Epidermal melanocyte (primary cell): ENCODE data around the gene CLEC16A.
A peak's percentile ranks its signal among the peaks of the same experiment; 100 is the strongest.

Experiments
- DNase-seq: peaks from one replicate; pipeline ENCODE4 v3.0.0; 2011; ENCODE audit warnings: low spot score; ENCODE audit not compliant: insufficient read length

Gene CLEC16A

GRCh38 chr16:11078812-11079459 is 134.6 kb downstream of the CLEC16A start:
- peak; percentile 83 for DNase-seq

- peak; percentile 32 for DNase-seq
Observed at GRCh38 chr16:11079652-11080187, 135.4 kb downstream of the CLEC16A start.

DNA sequence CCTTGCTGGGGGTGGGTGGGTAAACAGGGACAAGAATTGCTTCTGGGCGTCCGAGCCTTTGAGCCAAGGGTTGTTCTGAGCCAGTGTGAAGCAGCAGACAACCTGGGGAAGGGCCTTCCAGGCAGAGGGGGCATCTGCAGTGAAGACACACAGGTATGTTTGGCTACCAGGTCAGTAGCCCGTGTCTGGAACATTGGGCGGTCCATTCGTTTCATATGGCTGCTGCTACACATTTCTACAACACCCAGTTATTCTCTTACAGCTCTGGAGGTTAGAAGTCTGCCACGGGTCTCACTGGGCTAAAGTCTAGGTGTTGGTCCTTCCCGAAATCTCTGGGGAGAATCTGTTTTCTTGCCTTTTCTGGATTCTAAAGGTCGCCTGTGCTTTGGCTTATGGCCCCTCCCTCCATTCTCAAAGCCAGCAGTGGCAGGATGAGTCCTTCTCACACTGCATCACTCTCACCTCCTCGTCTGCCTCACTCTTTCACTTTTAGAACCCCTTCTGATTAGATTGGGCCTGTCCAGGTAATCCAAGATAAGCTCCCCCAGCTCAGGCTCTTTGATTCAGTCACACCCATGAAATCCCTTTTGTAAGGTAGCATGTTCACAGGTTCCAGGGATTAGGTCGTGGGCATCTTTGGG is 136.1 kb downstream of the CLEC16A start:
- no peak for DNase-seq

DNA sequence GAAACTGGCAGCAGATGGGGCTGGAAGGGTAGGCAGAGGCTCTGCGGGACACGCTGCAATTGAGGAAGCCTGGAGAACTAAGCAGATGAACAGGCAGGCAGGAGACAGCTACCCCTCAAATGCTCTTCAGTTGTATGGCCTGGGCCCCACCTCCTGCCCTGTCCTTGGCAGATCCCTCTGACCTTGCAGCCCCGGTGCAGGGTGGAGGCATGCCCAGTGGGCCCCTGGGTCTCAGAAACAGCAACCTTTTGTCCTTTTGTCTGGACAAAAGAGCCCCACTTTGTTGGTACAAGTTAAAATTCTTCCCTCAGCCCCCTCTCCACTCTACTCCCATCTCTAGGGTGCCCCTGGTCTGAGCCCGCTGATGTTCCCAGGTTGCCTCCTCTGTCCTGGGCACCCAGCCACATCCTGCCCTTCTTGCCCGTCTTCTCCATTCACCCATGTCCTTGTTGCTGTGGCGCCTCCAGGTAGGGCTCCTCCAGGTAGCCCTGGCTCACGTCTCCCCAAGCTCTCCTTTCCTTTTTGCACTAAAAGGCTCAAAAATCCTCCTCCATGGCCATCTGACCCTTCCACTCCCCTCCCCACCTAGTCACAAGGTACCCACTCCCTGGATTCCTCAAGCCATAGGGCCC is 136.8 kb downstream of the CLEC16A start:
- no peak for DNase-seq

GRCh38 chr16:11082108-11082859 is 137.9 kb downstream of the CLEC16A start:
- DNase-seq: no peak

- DNase-seq: no peak
Observed at GRCh38 chr16:11082860-11083388, 138.6 kb downstream of the CLEC16A start.

- DNase-seq: no peak
Observed at GRCh38 chr16:11084484-11084875, 140.1 kb downstream of the CLEC16A start.

DNA sequence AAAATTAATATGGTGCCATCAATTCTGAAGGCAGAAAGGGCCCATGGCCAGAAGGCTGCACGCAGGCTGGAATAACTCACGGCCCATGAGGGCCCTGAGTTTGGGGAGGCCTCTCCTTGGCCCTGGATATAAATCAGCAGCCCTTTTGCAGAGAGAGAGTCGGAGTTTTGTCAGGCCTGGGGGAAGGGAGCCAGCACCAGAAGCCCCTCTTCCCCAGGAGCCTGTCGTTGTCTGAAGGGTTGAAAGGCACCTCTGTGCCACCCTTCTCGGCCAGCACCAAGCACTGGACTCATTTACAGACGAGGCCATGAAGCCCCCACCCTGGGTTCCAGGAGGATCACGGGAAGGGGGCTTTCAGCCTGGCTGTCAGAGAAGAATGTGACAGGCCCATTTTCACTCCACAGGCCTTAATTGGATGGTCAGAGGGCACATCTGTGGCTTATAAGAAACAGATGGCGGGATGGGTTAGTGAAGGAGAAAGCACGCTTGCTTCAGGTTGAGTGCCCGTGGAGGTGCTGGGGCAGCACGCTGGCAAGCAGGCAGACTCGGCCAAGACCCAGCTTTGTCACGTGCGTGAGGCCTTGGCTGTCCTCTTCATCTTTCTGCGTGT is 140.6 kb downstream of the CLEC16A start:
- no peak for DNase-seq

DNA sequence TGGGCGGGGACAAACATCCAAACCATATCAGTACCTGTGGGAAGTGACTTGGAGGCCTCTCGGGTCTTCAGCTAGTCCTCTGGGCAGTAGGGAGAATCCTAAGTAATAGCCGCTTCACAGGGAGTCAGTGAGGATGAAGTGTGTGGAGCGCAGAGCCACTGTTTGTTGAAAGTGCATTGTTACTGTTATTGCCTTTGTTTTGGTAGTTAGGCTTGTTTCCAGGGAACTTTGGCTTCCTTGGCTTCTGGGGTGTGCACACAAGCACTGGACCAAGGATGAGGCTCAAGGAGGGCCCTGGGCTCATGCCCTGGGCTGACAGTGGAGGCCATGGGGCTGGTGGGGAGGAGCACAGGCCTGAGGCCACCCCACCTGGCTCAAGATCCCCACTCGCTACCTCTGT is 141.6 kb downstream of the CLEC16A start:
- DNase-seq: no peak

- no peak for DNase-seq
Observed at GRCh38 chr16:11087691-11088073, 143.3 kb downstream of the CLEC16A start.

DNA sequence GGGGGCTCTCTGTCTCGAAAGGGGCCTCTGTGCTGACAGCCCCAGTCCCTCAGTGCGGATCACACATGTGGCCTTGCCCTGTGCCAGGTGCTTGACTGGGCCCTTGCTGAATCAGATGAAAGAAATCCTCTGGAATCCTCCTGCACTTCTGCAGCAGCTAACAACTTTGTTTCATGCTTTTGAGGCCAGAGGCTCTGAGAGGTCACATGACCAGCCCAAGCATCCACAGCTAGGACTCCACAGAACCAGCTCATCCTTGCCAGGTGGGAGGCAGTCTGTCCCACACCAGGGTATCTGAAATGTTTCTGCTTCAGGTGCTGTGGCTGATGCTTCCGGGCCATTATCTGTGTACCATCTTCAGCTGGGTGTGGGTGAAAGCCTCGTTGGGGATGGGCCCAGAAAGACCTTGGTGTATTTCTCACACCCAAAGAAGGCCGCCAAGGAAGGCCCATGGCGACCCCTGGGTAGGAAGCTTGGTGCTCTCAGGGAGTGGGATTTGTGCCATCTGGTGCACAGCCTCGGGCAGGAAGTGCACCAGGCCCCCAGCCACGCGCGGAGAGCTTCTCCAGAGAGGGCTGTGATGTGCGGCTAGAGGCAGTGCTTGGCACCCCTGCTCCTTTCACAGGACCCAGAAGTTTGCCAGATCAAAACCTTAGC is 143.8 kb downstream of the CLEC16A start:
- DNase-seq: no peak

DNA sequence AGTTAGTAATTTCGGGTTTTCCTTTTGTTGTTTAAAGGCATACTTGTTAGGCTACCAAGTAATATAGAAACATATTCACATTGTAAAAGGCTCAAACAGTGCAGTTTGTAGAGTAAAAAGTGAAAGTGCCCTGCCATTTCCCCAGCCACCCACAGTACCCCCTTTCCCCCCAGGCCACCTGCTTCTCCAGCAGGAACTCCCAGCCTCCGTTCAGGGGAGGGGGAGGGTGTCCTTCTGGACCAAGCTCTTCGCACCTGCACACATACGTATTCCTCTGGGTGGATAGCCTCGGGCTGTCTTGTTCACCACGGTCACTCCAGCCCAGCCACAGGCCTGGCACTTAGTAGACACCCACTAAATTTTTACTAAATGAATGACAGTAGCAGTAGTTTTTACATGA is 144.5 kb downstream of the CLEC16A start:
- DNase-seq: no peak

DNA sequence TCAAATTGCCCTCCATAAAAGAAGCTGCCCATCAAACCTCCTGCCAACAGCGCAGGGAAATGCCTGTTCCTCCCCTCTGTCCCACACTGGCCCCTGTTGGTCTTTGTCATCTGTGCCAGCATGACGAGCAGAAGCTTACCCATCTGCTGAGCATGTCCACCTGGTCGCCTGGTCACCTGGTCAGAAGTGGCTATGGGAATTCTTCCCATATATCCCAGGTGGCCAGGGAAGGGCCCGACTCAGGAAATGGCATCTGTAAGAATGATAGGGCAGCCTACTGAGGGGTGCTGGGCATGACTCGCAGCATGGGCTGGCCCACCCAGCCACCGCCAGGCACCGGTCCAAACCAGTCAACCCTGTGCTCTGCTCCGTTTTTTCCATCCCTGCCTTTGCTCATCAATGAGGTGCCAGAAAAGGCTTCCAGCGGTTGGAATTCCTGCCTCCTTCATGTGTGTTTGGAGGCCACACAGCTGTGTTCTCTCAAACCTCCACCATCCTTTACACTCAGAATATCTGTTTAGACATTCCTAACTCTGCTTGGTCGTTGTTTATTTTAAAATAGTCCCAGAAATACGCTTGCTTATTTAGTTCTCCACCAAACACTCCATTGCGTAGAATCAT is 145.2 kb downstream of the CLEC16A start:
- no peak for DNase-seq

GRCh38 chr16:11090232-11090631 is 145.9 kb downstream of the CLEC16A start:
- DNase-seq: no peak

GRCh38 chr16:11091021-11091785 is 146.8 kb downstream of the CLEC16A start:
- DNase-seq: no peak

GRCh38 chr16:11092788-11093571 is 148.6 kb downstream of the CLEC16A start:
- DNase-seq: no peak

DNA sequence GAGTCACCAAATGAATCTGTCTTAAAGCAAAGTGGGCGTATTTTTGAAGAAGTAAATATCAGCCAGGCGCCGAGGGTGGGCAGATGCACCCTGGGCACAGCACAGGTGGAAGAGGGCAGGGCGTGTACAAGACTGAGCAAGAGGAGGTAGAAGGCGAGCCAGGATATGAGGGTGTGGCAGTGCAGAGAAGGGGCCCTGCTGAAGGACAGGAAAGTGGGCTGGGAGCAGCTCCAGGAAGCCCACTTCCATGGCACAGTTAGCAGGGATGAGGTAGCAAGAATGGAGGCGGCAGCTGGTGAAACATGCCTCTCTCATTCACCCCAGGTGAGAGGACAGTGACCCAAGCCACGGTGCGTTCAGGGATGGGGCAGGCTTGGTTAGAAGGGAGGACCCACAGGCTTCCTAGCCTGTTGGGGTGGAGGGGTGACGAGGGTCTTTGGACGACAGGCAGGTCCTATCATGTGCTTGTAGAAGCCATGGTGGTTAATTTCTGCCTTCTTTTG is 149.3 kb downstream of the CLEC16A start:
- DNase-seq: no peak

- no peak for DNase-seq
Observed at GRCh38 chr16:11094075-11094856, 149.9 kb downstream of the CLEC16A start.
